WTC11 (cell line): Measurements from ENCODE around the gene TMEM82. TPM values are rescaled to one million over a fixed set of nuclear protein-coding genes. Genes with fewer than 3 reads are reported as not detected.

Experiments
- ATAC-seq: fragments of 200-7000 bp; cut with Tn5 transposase; 2 replicates; pipeline ENCODE4 v1.10.0; 2021; ENCODE audit warnings: mild to moderate bottlenecking, moderate library complexity
- CTCF ChIA-PET: fragments of 300-600 bp; sonication (Branson Sonifier 250); formaldehyde crosslinking; loops from one replicate; lab custom pipeline; 2021; ENCODE audit warnings: antibody characterized with exemption; lab: Charles Lee
- POLR2A ChIA-PET: fragments of 350-600 bp; sonication (Branson Sonifier 250); formaldehyde crosslinking; loops from one replicate; lab custom pipeline; 2021; ENCODE audit warnings: antibody characterized with exemption; lab: Charles Lee
- DNase-seq: peaks from one replicate; pipeline ENCODE4 v3.0.0; 2021; ENCODE audit warnings: low spot score
- H3K27ac Mint-ChIP-seq: 2 replicates; pipeline ENCODE4 v1.8.0; 2021; ENCODE audit warnings: mixed read lengths
- H3K27me3 Mint-ChIP-seq: 2 replicates; pipeline ENCODE4 v1.8.0; 2021; ENCODE audit warnings: low read depth, mild to moderate bottlenecking, moderate library complexity, mixed read lengths
- H3K36me3 Mint-ChIP-seq: 2 replicates; pipeline ENCODE4 v1.8.0; 2021; ENCODE audit warnings: mixed read lengths
- H3K4me1 Mint-ChIP-seq: 2 replicates; pipeline ENCODE4 v1.8.0; 2022; ENCODE audit warnings: mixed read lengths
- H3K4me3 Mint-ChIP-seq: 2 replicates; pipeline ENCODE4 v1.8.0; 2021; ENCODE audit warnings: mild to moderate bottlenecking, moderate library complexity, mixed read lengths
- H3K9me3 Mint-ChIP-seq: 2 replicates; pipeline ENCODE4 v1.8.0; 2021; ENCODE audit warnings: mixed read lengths
- CREB1 ChIP-seq: sonication (generic); formaldehyde crosslinking; IDR thresholded peaks from 2 replicates; pipeline ENCODE4 v1.8.0; 2023; ENCODE audit warnings: mild to moderate bottlenecking, missing genetic modification reagents
- E2F4 ChIP-seq: sonication (generic); formaldehyde crosslinking; IDR thresholded peaks from 2 replicates; pipeline ENCODE4 v1.8.1; 2022; ENCODE audit warnings: low read depth, mild to moderate bottlenecking, moderate library complexity, missing genetic modification reagents, borderline replicate concordance
- ERG ChIP-seq: fragments of 250-450 bp; sonication (Bioruptor Pico); IDR thresholded peaks from 2 replicates; pipeline ENCODE4 v1.8.0; 2021; ENCODE audit warnings: mild to moderate bottlenecking
- ESRRA ChIP-seq: sonication (generic); formaldehyde crosslinking; IDR thresholded peaks from 2 replicates; pipeline ENCODE4 v1.8.1; 2022; ENCODE audit warnings: mild to moderate bottlenecking, missing genetic modification reagents, borderline replicate concordance
- ETV6 ChIP-seq: sonication (generic); formaldehyde crosslinking; IDR thresholded peaks from 2 replicates; pipeline ENCODE4 v1.8.1; 2022; ENCODE audit warnings: mild to moderate bottlenecking, missing genetic modification reagents
- JAZF1 ChIP-seq: fragments of 250-450 bp; sonication (Bioruptor Pico); IDR thresholded peaks from 2 replicates; pipeline ENCODE4 v1.9.0; 2021; ENCODE audit warnings: moderate library complexity, mild to moderate bottlenecking, inconsistent platforms
- NR2C2 ChIP-seq: sonication (generic); formaldehyde crosslinking; IDR thresholded peaks from 2 replicates; pipeline ENCODE4 v1.8.0; 2022; ENCODE audit warnings: mild to moderate bottlenecking, missing genetic modification reagents
- NR3C1 ChIP-seq: sonication (generic); formaldehyde crosslinking; conservative IDR thresholded peaks from 2 replicates; pipeline ENCODE4 v1.8.1; 2023; ENCODE audit warnings: low read depth, mild to moderate bottlenecking, missing genetic modification reagents
- OVOL2 ChIP-seq: fragments of 250-450 bp; sonication (Bioruptor Pico); IDR thresholded peaks from 2 replicates; pipeline ENCODE4 v1.9.0; 2021; ENCODE audit warnings: mild to moderate bottlenecking, borderline replicate concordance
- RELA ChIP-seq: sonication (generic); formaldehyde crosslinking; IDR thresholded peaks from 2 replicates; pipeline ENCODE4 v1.8.1; 2022; ENCODE audit warnings: missing genetic modification reagents, mild to moderate bottlenecking, borderline replicate concordance
- SMAD3 ChIP-seq: sonication (generic); formaldehyde crosslinking; IDR thresholded peaks from 2 replicates; pipeline ENCODE4 v1.8.0; 2022; ENCODE audit warnings: missing genetic modification reagents, mild to moderate bottlenecking, borderline replicate concordance
- TCF7 ChIP-seq: sonication (generic); formaldehyde crosslinking; IDR thresholded peaks from 2 replicates; pipeline ENCODE4 v1.8.0; 2022; ENCODE audit warnings: mild to moderate bottlenecking, low read depth, missing genetic modification reagents, moderate library complexity
- TEAD1 ChIP-seq: sonication (generic); formaldehyde crosslinking; IDR thresholded peaks from 2 replicates; pipeline ENCODE4 v1.8.0; 2022; ENCODE audit warnings: mild to moderate bottlenecking, missing genetic modification reagents
- ZBTB21 ChIP-seq: sonication (generic); formaldehyde crosslinking; IDR thresholded peaks from 2 replicates; pipeline ENCODE4 v1.8.1; 2023; ENCODE audit warnings: mild to moderate bottlenecking, missing genetic modification reagents, borderline replicate concordance
- ZNF121 ChIP-seq: sonication (generic); formaldehyde crosslinking; IDR thresholded peaks from 2 replicates; pipeline ENCODE4 v1.8.0; 2023; ENCODE audit warnings: missing genetic modification reagents
- ZNF232 ChIP-seq: sonication (generic); formaldehyde crosslinking; IDR thresholded peaks from 2 replicates; pipeline ENCODE4 v1.8.0; 2022; ENCODE audit warnings: mild to moderate bottlenecking, missing genetic modification reagents
- ZNF263 ChIP-seq: sonication (generic); formaldehyde crosslinking; IDR thresholded peaks from 2 replicates; pipeline ENCODE4 v1.8.1; 2022; ENCODE audit warnings: low read depth, mild to moderate bottlenecking, moderate library complexity, missing genetic modification reagents
- ZNF396 ChIP-seq: fragments of 250-450 bp; sonication (Bioruptor Pico); IDR thresholded peaks from 2 replicates; pipeline ENCODE4 v1.8.0; 2021; ENCODE audit warnings: mild to moderate bottlenecking, moderate library complexity, borderline replicate concordance
- ZNF416 ChIP-seq: fragments of 250-450 bp; sonication (Bioruptor Pico); IDR thresholded peaks from 2 replicates; pipeline ENCODE4 v1.9.0; 2021; ENCODE audit warnings: mild to moderate bottlenecking, inconsistent platforms
- ZNF532 ChIP-seq: fragments of 250-450 bp; sonication (Bioruptor Pico); IDR thresholded peaks from 2 replicates; pipeline ENCODE4 v1.9.0; 2021; ENCODE audit warnings: mild to moderate bottlenecking, borderline replicate concordance
- total RNA-seq: library from RNA; stranded (reverse); gene quantifications from 3 replicates; pipeline ENCODE4 v1.2.3, GENCODE V29; 2021
- TF ChIP-seq, protein P1 (sequence below): sonication (generic); formaldehyde crosslinking; conservative IDR thresholded peaks from 2 replicates; pipeline ENCODE4 v1.8.1; 2022; ENCODE audit warnings: mild to moderate bottlenecking, missing genetic modification reagents
- TF ChIP-seq, protein P2 (sequence below): sonication (generic); formaldehyde crosslinking; IDR thresholded peaks from 2 replicates; pipeline ENCODE4 v1.8.1; 2022; ENCODE audit warnings: missing genetic modification reagents, borderline replicate concordance

The TMEM82 gene
- total RNA-seq, 1 experiment from 2014 or later = 0.48 TPM

DNA sequence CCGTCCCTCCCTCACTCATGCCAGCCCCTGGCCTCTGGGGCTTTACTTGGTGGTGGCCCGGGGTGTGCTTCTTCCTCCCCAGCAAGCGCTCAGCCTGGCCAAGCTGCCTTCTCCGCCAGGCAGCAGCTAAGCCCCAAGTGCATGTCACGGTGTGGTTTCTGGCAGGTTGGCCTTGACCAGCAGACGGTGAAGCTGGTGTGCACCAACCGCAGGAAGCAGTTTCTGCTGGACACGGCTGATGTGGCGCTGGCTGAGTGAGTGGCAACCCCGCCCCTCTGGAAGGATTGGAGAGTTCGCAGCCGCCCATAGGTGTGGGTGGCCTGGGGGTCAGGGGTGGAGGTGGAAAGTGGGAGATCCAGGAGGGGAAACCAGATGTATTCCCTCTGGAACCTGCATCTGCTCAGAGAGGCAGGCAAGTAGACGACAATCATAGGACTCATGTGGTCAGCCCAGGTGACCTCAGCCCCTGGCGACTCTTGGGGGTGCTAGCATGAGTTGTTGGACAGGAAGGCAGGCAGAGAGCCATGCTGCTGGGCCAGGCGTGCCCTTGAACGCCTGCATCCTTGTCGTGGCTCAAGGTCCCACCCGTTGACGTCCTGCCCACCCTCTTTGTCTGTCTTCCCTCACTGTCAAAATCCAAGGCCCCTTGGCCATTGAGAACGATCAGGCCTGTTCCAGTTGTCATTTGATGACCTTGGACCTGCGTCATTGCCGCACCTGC, 13.2 kb upstream of the TMEM82 start:
- H3K27ac Mint-ChIP-seq = no peak overlapping the region
- CTCF ChIA-PET = no interaction called here

DNA sequence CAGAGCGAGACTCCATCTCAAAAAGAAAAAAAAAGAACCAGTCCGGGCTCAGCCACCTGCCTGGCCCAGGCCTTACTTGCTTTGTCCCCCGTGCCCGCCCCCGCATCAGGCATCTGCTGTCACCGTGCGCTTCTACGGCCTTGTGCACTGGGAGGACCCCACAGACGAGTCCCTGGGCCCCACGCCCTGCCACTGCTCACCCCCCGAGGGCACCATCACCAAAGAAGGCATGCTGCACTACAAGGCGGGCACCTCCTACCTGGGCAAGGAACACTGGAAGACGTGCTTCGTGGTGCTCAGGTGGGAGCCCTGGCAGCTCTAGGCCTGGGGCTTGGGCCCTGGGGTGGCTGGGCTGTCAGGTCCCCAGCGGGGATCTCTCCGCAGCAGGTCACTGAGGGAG, 11.9 kb upstream of the TMEM82 start:
- Mint-ChIP-seq H3K4me3 (no peak overlapping the region), H3K36me3 (peaks cover 24% of the 10 kb centered on the region; the same call in 1 of the 2 replicates), H3K9me3 (no peaks in the 10 kb centered on the region), H3K4me1 (no peaks in the 10 kb centered on the region), H3K27me3 (no peaks in the 10 kb centered on the region), H3K27ac (no peak overlapping the region)
- CTCF ChIA-PET = interaction anchor here (2.7 kb wide), 1 partner anchor 11 kb away, joined by 15 read pairs; no protein-coding TSS in a partner anchor
- POLR2A ChIA-PET = no interaction called here
- DNase-seq = no peak
- TF ChIP-seq ZNF232 (CRISPR knock-in tag) (no peak), NR3C1 (CRISPR knock-in tag) (no peak), ZNF263 (CRISPR knock-in tag) (no peak), NR2C2 (no peak), CREB1 (CRISPR knock-in tag) (no peak), SMAD3 (CRISPR knock-in tag) (no peak), ZNF416 (CRISPR knock-in tag) (no peak), ETV6 (CRISPR knock-in tag) (no peak), ERG (no peak), TCF7 (no peak), RELA (CRISPR knock-in tag) (no peak), OVOL2 (no peak), ZNF121 (no peak), E2F4 (CRISPR knock-in tag) (no peak)
- ATAC-seq = no peak

More for the DNA sequence above, 13.2 kb upstream of the TMEM82 start:
- no peaks in the 10 kb centered on the region for H3K27me3 Mint-ChIP-seq
- H3K4me1 Mint-ChIP-seq = no peaks in the 10 kb centered on the region
- POLR2A ChIA-PET = no interaction called here
- no peaks in the 10 kb centered on the region for H3K9me3 Mint-ChIP-seq
- no peak for DNase-seq
- TF ChIP-seq ZBTB21 (CRISPR knock-in tag) = no peak
- no peak for TF ChIP-seq ZNF532 (CRISPR knock-in tag)
- no peak for TF ChIP-seq JAZF1 (CRISPR knock-in tag)
- no peak for TF ChIP-seq ESRRA (CRISPR knock-in tag)
- TF ChIP-seq ZNF121 = no peak
- no peak for TF ChIP-seq ZNF396 (CRISPR knock-in tag)
- TF ChIP-seq ETV6 (CRISPR knock-in tag) = no peak
- TF ChIP-seq, protein P1, sequence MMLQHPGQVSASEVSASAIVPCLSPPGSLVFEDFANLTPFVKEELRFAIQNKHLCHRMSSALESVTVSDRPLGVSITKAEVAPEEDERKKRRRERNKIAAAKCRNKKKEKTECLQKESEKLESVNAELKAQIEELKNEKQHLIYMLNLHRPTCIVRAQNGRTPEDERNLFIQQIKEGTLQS (CRISPR knock-in tag) = no peak
- TF ChIP-seq TEAD1 (CRISPR knock-in tag) = no peak
- no peak for TF ChIP-seq OVOL2
- TF ChIP-seq, protein P2, sequence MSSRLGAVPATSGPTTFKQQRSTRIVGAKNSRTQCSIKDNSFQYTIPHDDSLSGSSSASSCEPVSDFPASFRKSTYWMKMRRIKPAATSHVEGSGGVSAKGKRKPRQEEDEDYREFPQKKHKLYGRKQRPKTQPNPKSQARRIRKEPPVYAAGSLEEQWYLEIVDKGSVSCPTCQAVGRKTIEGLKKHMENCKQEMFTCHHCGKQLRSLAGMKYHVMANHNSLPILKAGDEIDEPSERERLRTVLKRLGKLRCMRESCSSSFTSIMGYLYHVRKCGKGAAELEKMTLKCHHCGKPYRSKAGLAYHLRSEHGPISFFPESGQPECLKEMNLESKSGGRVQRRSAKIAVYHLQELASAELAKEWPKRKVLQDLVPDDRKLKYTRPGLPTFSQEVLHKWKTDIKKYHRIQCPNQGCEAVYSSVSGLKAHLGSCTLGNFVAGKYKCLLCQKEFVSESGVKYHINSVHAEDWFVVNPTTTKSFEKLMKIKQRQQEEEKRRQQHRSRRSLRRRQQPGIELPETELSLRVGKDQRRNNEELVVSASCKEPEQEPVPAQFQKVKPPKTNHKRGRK (CRISPR knock-in tag) = no peak
- peaks cover 24% of the 10 kb centered on the region; the same call in 1 of the 2 replicates for H3K36me3 Mint-ChIP-seq
- no peak overlapping the region for H3K4me3 Mint-ChIP-seq
- no peak for ATAC-seq
